22Rv1 (cell line): Measurements from ENCODE around the gene MPPED2.

ENCODE experiments used
- CTCF ChIP-seq: fragments of 450-650 bp; IDR thresholded peaks from 2 replicates; pipeline ENCODE4 v1.5.1; 2017; ENCODE audit warnings: mild to moderate bottlenecking
- ZFX ChIP-seq: fragments of 450-650 bp; IDR thresholded peaks from 2 replicates; pipeline ENCODE4 v1.6.1; 2017; ENCODE audit warnings: antibody characterized with exemption, borderline replicate concordance

DNA sequence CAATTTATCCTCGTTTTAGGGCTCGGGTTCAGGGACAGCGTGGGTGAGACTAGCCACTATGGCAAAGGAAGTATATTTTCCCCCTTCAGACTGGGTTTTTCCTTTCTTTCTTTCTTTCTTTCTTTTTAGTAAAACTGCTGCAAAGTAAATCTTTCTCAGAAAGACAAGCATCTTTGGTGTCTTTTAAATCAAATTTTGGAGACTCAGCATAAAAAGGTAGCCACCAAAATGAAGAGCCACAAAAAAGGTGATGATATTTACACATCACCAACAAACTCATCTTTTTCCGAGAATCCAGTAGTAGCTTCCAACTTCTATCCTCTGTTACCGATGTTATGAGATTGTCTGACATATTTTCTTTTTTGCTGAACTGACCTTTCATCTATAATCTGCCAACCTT, 88.6 kb downstream of the MPPED2 start:
- TF ChIP-seq CTCF = no peak
- TF ChIP-seq ZFX = no peak
